CD14-positive monocyte (primary cell): ENCODE measurements around the gene TOMM22. TPM values are rescaled to one million over a fixed set of nuclear protein-coding genes. Genes with fewer than 3 reads are reported as not detected.

Experiments used
- DNase-seq, 3 donors: peaks; one replicate each; pipeline ENCODE4 v3.0.0-alpha.2; 2011 to 2022
- H2AFZ ChIP-seq: 2 replicates; pipeline ENCODE4 v1.6.0; 2012; ENCODE audit warnings: mild to moderate bottlenecking, low read depth, low read length, inconsistent platforms; ENCODE audit not compliant: insufficient read depth, poor library complexity, severe bottlenecking
- H3K27ac ChIP-seq, 2 donors: 1 replicate in 1 of 2; 2 replicates in 1 of 2; pipeline ENCODE4 v1.5.1; 2012 to 2013; ENCODE audit warnings: low read length in 2 of 2, control low read depth in 1 of 2, inconsistent platforms in 1 of 2, low read depth in 1 of 2, mild to moderate bottlenecking in 1 of 2
- H3K27me3 ChIP-seq, 2 donors: one replicate each; pipeline versions ENCODE4 v1.6.0 to v1.6.1; 2011 to 2013; ENCODE audit warnings: low read length in 2 of 2; ENCODE audit not compliant: control insufficient read depth in 2 of 2, insufficient read depth in 2 of 2
- H3K36me3 ChIP-seq, 2 donors: replicated peaks in 1 of 2; 1 replicate in 1 of 2; 2 replicates in 1 of 2; pipeline versions ENCODE4 v1.5.1 to v1.6.1; 2012 to 2013; ENCODE audit warnings: low read length in 2 of 2, control low read depth in 1 of 2, inconsistent platforms in 1 of 2, mild to moderate bottlenecking in 1 of 2; ENCODE audit not compliant: insufficient read depth in 2 of 2, control insufficient read depth in 1 of 2
- H3K4me1 ChIP-seq, 2 donors: 1 replicate in 1 of 2; 2 replicates in 1 of 2; pipeline versions ENCODE4 v1.5.1 to v1.6.1; 2012 to 2013; ENCODE audit warnings: low read length in 2 of 2, control low read depth in 1 of 2, inconsistent platforms in 1 of 2, mild to moderate bottlenecking in 1 of 2, moderate library complexity in 1 of 2; ENCODE audit not compliant: insufficient read depth in 2 of 2, control insufficient read depth in 1 of 2
- H3K4me2 ChIP-seq: replicated peaks from 2 replicates; pipeline ENCODE3; 2012; ENCODE audit warnings: low read length, moderate library complexity, mild to moderate bottlenecking; ENCODE audit not compliant: poor library complexity, severe bottlenecking; ENCODE audit errors: extremely low read depth
- H3K4me3 ChIP-seq, 3 experiments: fragments of 200-600 bp in 1 of 3; sonication (generic) in 1 of 3; replicated peaks in 1 of 3; 1 replicate in 2 of 3; 2 replicates in 1 of 3; pipeline ENCODE4 v1.5.1; 2011 to 2013; ENCODE audit warnings: low read length in 3 of 3, mild to moderate bottlenecking in 3 of 3, control low read depth in 2 of 3, low read depth in 2 of 3, inconsistent platforms in 1 of 3, moderate library complexity in 1 of 3
- H3K79me2 ChIP-seq: 2 replicates; pipeline ENCODE4 v1.6.0; 2012; ENCODE audit warnings: mild to moderate bottlenecking, control low read depth, inconsistent platforms, low read length, moderate library complexity; ENCODE audit not compliant: insufficient read depth
- H3K9ac ChIP-seq: 2 replicates; pipeline ENCODE4 v1.6.0; 2017; ENCODE audit warnings: low read length, mild to moderate bottlenecking; ENCODE audit not compliant: insufficient read depth, poor library complexity, severe bottlenecking
- H3K9me3 ChIP-seq, 2 donors: replicated peaks in 1 of 2; 1 replicate in 1 of 2; 2 replicates in 1 of 2; pipeline versions ENCODE4 v1.5.1 to v1.6.1; 2012 to 2013; ENCODE audit warnings: low read length in 2 of 2, control low read depth in 1 of 2; ENCODE audit not compliant: control insufficient read depth in 1 of 2, insufficient read depth in 1 of 2
- H4K20me1 ChIP-seq: 2 replicates; pipeline ENCODE4 v1.6.0; 2012; ENCODE audit warnings: mild to moderate bottlenecking, low read length, control low read depth, moderate library complexity; ENCODE audit not compliant: insufficient read depth
- H3K27ac Mint-ChIP-seq, 7 donors: one replicate each; pipeline ENCODE4 v1.8.0; 2020; ENCODE audit warnings: mild to moderate bottlenecking in 7 of 7, mixed read lengths in 7 of 7, moderate library complexity in 6 of 7, inconsistent platforms in 2 of 7
- H3K27me3 Mint-ChIP-seq, 3 donors: one replicate each; pipeline ENCODE4 v1.8.0; 2021 to 2022; ENCODE audit warnings: low read depth in 3 of 3, mild to moderate bottlenecking in 3 of 3, mixed read lengths in 3 of 3, moderate library complexity in 3 of 3, inconsistent platforms in 1 of 3
- H3K36me3 Mint-ChIP-seq, 2 donors: one replicate each; pipeline ENCODE4 v1.8.0; 2020; ENCODE audit warnings: mixed read lengths in 2 of 2, inconsistent platforms in 1 of 2, mild to moderate bottlenecking in 1 of 2
- H3K4me1 Mint-ChIP-seq: one replicate; pipeline ENCODE4 v1.8.0; 2020; ENCODE audit warnings: mild to moderate bottlenecking, mixed read lengths
- H3K4me3 Mint-ChIP-seq, 2 donors: one replicate each; pipeline ENCODE4 v1.8.0; 2020; ENCODE audit warnings: mild to moderate bottlenecking in 2 of 2, mixed read lengths in 2 of 2, moderate library complexity in 1 of 2
- H3K9me3 Mint-ChIP-seq, 7 donors: one replicate each; pipeline ENCODE4 v1.8.0; 2020 to 2022; ENCODE audit warnings: mixed read lengths in 7 of 7, mild to moderate bottlenecking in 6 of 7, moderate library complexity in 6 of 7, inconsistent platforms in 2 of 7
- CTCF ChIP-seq: fragments of 200-600 bp; IDR thresholded peaks from one replicate; pipeline ENCODE4 v1.8.0; 2022; ENCODE audit warnings: antibody characterized with exemption, mild to moderate bottlenecking
- WGBS: methylation state at CpG from one replicate; pipeline ENCODE4 v1.1.5; 2013; ENCODE audit warnings: missing lambda C conversion rate; ENCODE audit not compliant: insufficient coverage; 5-methylcytosine and 5-hydroxymethylcytosine counted together
- intact Hi-C, 2 donors: fragments of 100-400 bp; cut with micrococcal nuclease; formaldehyde crosslinking; loops; one replicate each; pipeline versions ENCODE4 v1.15.0 to v1.15.1; 2023
- polyA plus RNA-seq, 3 donors: library from polyadenylated mRNA; depleted of rRNA in 1 of 3; unstranded in 2 of 3; stranded (reverse) in 1 of 3; fragments of 300-500 nt in 2 of 3; fragments of >200 nt in 1 of 3; fragmentation: Illumina TruSeq in 2 of 3; gene quantifications; 1 replicate in 2 of 3; 2 replicates in 1 of 3; pipeline ENCODE4 v1.2.3, GENCODE V29; 2012 to 2021

Gene TOMM22
- polyA plus RNA-seq, 3 donors = 31.9 to 71.4 (median 58.0) TPM

- DNase-seq = peak; percentile 90 to 97 (median 97)
- Histone ChIP-seq H3K27me3 (peaks cover 0 to 2% of the 10 kb centered on the region in 2 donors), H3K4me2 (peak within 1 kb of the TSS; percentile 75), H4K20me1 (peaks cover 11% of the 10 kb centered on the region), H3K36me3 (no peaks in the 10 kb centered on the region), H3K9ac (peak within 1 kb of the TSS; percentile 95), H3K4me3 (peak within 1 kb of the TSS; percentile 64 to 97 (median 89)), H2AFZ (peak within 1 kb of the TSS; percentile 57), H3K27ac (peak within 1 kb of the TSS; percentile 74 to 96), H3K9me3 (no peaks in the 10 kb centered on the region), H3K79me2 (peaks cover 34% of the 10 kb centered on the region), H3K4me1 (peaks cover 57 to 61% of the 10 kb centered on the region in 2 donors)
- Mint-ChIP-seq H3K4me1 (peaks cover 57% of the 10 kb centered on the region), H3K9me3 (no peaks in the 10 kb centered on the region), H3K27me3 (peaks cover 6 to 13% (median 6%) of the 10 kb centered on the region in 3 donors), H3K36me3 (peaks cover 0 to 11% of the 10 kb centered on the region in 2 donors), H3K4me3 (peak within 1 kb of the TSS; percentile 89 to 95), H3K27ac (peak within 1 kb of the TSS; percentile 95 to 99 (median 98))
- no peak for TF ChIP-seq CTCF
- WGBS = under 1% methylated on average over 79 of the region's 94 CpGs
- intact Hi-C loops = loop anchor here in 1 of 2 donors (2.0 kb wide), 1 partner anchor 20 kb away; the partner anchor contains the start of gene TOMM22
Measured at GRCh38 chr22:38700789-38701628, 19.3 kb downstream of the TOMM22 start, which contains the start of gene JOSD1. TSS of gene JOSD1 (minus strand) at chr22:38700943. CDS start at chr22:38699987, 956 bp downstream.

- Mint-ChIP-seq H3K27ac (peak overlapping the region; percentile 94 to 97 (median 95)), H3K36me3 (peaks cover 2 to 13% of the 10 kb centered on the region in 2 donors), H3K9me3 (no peaks in the 10 kb centered on the region), H3K27me3 (peaks cover 6 to 13% (median 8%) of the 10 kb centered on the region in 3 donors), H3K4me3 (peak overlapping the region; percentile 74 to 83), H3K4me1 (peaks cover 53% of the 10 kb centered on the region)
- no peak for TF ChIP-seq CTCF
- Histone ChIP-seq H3K4me1 (peaks cover 50 to 56% of the 10 kb centered on the region in 2 donors), H4K20me1 (peaks cover 34% of the 10 kb centered on the region), H3K27ac (peak overlapping the region; percentile 62 to 79), H3K79me2 (peaks cover 48% of the 10 kb centered on the region), H3K9ac (peak overlapping the region; percentile 22), H3K27me3 (peaks cover 0 to 2% of the 10 kb centered on the region in 2 donors), H3K4me3 (peak overlapping the region; percentile 22 to 63 (median 44)), H2AFZ (peak overlapping the region; percentile 7), H3K4me2 (peak overlapping the region; percentile 68), H3K36me3 (peaks cover 0 to 4% of the 10 kb centered on the region in 2 donors), H3K9me3 (no peaks in the 10 kb centered on the region)
- 30% methylated on average over 6 of the region's 10 CpGs for WGBS
- DNase-seq = peak in 1 of 3 donors; percentile 34
- intact Hi-C loops = loop anchor here (5.0 kb wide), 2 partner anchors 48 to 53 kb away; partner anchors contain the start of gene SUN2 (in 1 of the 2)
Measured at GRCh38 chr22:38704654-38705234, 23.0 kb downstream of the TOMM22 start.
